ENCODE results near the gene NHS.
A peak's percentile ranks its signal among the peaks of the same experiment; 100 is the strongest.
"Not testable (repeated sequence)": the region's sequence is repeated elsewhere in the genome, so short reads cannot be mapped to it uniquely, and the experiment has no call there.

NHS gene

DNA sequence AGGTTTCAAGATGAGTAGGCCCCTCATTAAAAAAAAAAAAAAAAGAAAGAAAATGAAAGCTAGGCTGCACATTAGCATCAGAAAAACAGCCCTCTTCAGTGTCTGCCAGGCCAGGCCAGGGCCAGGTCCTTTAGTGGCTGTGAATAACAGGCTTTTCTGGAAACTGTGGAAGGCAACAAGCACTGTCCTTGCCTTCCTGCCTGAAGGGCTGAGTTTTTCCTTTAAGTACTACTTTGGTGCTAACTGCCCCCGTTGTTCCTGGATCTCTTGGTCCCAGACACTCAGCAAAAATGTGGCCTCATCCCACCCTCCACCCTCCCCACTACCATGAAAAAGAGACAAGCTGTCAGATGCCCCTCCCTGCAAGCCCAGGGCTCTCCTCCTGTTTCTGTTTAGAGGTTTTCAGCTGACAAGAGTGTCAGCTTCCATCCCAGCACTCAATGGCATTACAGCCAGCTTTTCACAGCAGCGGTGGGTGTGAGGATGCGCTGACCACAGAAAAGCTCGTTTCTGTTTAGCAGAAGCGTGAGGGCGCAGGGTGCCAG is 174.2 kb downstream of the NHS start:
- DNase-seq (ENCODE audit: low spot score), result no peak

DNA sequence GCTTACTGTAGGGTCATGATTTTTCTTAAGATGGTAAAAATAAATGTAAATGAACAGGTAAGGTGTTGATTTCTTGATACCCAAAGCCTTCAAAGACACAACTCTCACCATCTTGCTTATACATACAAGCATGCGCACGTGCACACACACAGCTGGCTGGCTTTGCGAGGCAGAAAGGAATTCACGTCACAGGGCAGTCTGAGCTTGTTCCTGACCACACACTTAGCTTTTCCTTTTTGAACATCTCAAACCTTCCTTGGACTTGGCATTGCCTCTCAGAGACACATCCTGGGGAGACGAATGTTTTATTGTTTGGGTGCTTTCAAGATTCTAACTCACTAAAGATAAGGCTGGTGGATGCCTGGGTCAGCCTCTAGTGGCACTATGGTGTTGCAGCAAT is 175.0 kb downstream of the NHS start:
- no peak for DNase-seq (ENCODE audit: low spot score)

DNA sequence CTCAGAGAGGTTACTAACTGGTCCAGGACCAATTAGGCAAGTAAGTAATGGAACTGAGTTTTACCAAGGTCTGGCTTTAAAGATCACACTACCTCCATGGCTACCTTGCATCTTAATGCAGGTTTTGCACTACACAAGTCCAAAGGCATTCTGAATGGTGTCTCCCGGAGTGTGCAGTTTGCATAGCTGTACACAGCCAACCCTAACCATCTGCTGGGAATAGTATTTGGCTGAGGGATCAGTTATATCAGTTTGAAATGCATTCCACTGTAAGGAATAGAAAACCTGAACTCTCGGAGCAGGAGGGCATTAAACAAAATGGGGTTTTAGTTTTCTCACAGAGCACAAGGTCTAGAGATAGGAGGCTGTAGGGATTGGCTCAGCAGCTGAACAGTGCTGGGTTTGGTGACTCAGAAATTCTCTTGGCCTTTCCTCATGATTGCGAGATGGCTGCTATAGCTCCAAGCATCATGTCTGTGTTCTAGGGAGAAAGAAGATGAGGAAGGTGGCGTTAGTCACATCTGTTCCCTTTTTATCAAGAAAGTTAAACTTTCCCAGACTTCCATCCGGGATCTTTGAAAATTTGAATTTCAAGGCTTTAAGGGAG is 177.1 kb downstream of the NHS start:
- no peak for DNase-seq (ENCODE audit: low spot score)

DNA sequence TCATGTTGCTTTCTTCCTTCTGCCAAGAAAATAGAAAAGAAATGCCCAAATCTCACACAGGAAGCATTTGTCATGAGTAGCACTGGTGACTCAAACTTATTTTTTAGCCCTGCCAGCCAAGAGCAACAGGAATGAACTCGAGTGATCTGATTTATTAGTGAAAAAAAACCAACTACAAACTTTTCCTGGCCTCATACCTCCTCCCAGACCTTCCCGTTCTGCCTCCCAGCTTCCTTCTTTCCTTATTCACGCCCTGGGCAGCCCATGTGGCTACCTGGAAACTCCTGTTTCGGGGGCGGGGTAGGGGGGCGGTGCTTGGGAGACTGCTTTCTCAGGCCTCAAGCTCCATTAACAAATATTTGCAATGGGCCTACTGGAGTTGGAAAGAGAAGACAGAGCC is 178.5 kb downstream of the NHS start:
- peak; percentile 25 for DNase-seq (ENCODE audit: low spot score)

DNA sequence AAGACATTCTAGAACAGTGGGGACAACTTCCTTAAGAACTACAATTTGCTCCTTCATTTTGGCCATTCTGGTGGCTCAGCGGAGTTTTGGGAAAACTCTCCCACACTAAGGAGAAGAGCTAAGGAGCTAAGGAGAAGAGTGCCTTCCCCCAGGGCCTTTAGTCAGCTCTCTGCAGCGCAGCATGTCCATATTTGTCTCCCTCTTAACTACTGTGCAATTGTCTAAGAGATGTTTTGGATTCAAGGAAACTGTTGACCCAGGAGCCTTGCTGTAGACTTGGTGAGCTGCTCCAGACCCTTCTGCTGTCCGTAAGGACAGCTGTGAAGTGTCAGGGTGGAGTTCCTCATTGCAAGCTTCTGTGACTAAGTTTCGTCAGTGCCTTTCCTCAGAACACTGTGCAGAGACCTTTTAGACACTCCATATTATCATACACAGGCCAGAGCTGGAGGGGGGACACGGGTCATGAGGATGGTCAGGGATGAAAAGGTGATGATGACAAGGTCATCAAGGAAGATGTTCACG is 179.0 kb downstream of the NHS start:
- no peak for DNase-seq (ENCODE audit: low spot score)

DNA sequence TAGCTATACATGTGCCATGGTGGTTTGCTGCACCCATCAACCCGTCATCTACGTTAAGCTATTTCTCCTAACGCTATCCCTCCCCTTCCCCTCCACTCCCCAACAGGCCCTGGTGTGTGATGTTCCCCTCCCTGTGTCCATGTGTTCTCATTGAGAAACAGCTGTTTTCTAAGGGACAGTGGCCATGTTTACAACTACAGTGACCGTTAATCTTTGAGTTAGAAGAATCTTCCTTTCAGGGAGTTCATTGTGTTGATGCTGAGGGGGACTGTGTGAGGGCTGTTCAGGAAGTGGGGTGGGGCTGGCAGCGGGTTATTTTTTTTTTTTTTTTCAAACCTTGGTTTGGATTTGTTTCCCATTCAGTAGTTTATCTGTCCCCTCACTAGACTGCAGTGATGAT is 179.9 kb downstream of the NHS start:
- no peak for DNase-seq (ENCODE audit: low spot score)

DNA sequence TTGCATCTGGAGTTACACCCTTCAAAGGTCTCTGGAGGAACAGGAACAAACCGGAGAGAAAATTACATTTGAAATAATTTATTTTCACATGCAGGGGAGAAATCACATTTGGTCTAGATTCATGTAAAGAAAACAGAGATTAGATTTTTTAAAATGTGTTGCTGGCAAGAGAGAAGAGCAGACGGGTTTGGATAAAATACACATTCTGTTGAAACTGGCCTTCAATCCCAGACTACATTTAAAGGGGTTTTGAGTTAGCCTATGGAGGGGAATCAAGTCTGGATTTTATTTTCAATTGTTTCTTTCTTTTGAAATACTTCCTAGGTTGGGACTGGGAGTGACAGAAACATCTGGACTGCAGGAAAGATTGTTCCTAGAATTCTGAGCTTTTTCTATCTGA is 180.8 kb downstream of the NHS start:
- no peak for DNase-seq (ENCODE audit: low spot score)

DNA sequence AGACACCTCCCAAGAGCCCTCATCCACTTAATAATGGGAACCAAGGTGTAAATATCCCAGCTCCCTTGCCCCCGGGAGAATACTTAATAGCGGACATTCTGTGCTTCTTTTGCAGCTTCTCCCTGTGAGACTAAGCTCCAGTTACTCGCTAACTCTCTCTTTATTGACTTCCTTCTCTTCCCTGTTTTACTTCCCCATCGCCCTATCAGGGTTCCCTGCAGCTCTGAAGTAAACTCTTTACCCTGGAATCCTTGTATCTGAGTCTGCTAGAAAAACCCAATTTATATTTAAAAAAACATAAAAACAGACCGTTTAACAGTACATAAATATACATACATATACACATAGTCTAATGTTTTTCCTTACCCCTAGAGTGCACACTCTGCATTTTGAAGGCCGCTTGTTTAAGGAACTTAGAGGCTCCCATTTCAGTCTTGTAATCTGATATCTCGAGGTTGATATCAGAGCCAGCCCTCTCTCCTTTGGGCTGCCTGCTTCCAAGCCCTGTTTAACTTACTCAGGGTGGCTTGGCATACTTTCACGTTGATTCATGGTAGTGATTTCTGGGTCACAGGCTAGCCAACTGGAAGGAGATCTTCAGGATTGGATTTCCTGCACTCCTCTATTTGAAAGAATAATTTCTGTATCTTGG is 184.9 kb downstream of the NHS start:
- DNase-seq (ENCODE audit: low spot score), result peak; percentile 69

DNA sequence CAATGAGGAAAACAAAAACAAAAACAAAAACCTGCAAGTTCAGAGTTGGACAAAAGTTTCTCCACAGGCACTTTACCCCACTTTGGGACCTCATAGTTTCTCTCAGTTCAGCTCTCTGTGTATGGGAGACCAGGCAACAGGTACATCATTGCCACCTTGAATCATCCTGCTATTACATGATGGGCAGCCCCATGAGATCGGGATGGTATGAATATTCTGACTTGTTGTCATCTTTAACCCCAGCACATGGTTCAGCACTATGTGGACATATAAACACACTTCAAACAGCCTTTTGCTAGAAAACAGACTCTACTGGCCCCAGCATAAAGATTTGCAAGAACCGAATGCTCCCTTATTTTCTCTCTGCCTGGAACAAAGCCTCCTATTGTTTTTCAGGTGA is 185.4 kb downstream of the NHS start:
- no peak for DNase-seq (ENCODE audit: low spot score)

DNA sequence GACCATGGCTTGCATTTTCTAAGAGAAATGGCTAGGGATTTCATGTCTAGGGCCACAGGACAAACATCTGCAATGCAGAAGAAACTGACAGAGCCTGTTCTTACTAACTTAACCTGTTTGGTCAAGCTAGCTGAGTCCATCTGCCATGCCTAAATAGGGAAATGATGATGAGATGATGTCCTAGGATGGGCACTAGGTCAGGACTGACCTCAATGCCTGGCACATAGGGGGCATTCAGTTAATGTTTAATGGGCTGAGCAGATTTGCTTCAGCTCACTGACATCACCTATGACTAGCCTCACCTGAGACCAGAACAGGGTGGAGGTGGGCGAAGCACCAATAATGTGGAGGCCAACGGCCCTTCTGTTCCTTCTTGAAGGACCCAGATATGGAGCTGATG is 188.1 kb downstream of the NHS start:
- DNase-seq (ENCODE audit: low spot score), result no peak

DNA sequence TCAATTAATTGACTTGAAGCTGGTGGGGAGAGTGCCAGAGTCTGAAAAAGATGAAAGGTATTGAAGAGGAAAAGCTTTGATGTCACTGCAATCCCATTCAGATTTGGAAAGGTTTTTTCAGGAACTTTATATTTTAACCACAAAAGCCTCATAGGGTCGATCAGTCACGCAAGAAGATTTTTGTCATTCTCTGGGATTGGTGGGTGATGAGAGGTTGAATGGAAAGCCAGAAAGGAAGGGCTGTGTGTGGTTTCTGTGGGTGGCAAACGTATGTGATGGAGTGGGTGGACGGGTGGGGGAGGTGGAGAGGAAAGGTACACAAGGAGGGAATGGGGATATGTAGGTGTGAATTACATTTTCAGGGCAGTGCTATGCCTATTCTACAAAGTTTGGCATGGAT is 188.5 kb downstream of the NHS start:
- no peak for DNase-seq (ENCODE audit: low spot score)

DNA sequence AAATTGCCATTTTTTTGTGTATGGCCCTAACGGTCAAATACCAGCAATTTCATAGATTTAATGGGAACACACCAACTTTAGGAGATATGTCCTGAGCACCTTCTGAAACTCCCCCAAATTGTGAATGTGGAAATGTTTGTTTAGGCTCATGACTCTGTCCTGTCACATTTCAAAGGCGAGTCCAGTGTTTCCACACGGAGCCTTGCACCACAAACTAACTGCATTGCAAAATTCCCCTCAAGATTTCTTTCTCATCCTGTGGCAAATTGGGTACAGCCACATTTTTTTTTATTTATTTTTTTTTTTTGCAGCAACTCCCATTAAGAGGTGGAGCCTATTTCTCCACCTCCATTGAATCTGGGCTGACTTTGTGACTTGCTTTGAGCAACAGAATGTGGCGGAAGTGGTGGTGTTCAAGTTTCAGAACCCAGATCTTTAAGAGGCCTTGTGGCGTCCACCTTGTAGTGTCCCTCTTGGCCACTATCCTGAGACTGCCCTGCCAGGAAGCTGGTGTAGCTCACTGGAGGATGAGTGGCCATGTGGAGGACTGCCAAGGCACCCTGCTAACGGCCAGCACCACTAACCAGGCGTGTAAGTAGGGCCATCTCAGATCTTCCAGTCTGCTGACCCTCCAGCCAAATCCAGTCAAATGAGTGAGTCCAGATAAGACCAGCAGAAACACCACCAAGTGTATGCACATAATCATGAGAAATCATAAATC is 189.8 kb downstream of the NHS start:
- DNase-seq (ENCODE audit: low spot score), result no peak

DNA sequence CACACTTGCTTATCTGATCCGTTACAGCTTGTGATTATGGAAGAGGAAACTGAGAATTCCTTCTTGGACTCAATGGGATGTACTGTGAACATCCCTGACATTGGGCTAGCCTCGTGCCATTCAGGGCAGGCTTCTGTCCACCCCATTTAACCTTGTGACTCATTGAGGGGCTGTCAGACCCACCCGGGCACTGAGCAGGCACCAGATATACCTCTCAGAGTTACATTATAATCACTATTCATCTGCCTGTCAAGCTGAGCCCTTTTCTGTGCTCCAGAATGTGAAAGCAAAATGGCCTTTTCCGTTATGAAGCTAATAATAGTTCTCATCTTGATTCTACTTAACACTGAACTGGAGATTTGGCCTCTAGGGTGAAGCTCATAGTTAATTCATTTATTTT is 191.7 kb downstream of the NHS start:
- DNase-seq (ENCODE audit: low spot score), result no peak

DNA sequence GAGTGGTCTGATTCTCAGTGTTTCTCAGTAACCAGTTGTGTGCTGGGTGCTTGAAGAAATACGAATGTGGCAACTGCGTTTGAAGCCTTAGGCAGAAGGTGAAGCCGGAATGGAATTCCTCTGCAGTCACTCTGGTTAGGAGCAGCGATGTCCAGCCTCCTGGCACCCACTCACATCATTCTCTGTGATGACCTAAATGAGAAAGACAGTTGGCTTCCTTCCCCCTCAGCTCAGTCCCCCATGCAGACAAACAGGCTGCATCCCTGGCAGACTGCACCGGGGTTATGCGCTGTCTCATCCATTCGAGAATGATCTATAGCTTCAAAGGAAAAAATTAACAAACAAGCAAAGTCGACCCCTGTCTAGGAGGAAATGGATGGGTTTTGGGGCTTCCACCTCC is 192.2 kb downstream of the NHS start:
- DNase-seq (ENCODE audit: low spot score), result no peak

DNA sequence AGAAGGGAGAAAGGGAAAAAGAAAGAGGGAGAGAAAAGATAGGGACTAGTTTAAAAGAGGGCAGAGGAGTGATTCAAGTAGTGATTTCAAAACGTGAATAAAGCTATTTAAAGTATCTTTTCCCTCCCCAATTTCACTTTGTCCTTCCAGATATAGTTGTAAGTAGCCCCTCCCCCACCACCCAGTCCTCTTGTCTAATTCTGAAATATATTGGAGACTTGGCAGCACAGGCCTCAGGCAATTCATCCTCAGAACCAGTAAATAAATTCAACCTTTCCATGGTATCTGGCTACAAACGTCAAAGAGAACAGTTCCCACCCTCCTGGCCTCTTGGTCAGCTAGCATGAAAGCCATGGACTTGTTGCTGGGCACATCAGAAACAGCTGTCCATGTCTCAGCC is 192.8 kb downstream of the NHS start:
- no peak for DNase-seq (ENCODE audit: low spot score)

DNA sequence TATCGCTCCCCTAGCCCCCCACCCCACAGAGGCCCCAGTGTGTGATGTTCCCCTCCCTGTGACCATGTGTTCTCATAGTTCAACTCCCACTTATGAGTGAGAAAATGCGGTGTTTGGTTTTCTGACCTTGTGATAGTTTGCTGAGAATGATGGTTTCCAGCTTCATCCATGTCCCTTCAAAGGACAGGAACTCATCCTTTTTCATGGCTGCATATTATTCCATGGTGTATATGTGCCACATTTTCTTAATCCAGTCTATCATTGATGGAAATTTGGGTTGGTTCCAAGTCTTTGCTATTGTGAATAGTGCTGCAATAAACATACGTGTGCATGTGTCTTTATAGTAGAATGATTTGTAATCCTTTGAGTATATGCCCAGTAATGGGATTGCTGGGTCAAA is 193.8 kb downstream of the NHS start:
- not testable (repeated sequence) for DNase-seq (ENCODE audit: low spot score)

DNA sequence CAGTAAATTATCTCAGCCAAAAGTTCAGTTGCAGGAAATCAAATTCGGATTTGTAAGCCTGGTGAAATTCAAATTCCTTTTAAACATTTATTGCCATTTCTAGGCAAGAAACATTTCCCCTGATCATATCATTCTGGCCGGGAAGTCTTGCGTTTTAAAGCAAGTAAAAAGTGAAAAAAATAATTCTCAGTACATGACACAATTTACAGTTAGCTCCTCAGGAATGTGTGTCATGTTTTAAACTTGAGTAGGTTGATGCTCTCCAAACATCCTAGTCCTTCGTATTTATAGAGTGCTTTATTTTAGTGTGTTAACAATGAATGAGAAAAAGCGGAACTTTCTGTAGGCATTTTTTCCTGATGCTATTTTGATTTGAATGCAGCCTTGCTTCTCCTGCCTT is 204.0 kb downstream of the NHS start:
- no peak for DNase-seq (ENCODE audit: low spot score)

DNA sequence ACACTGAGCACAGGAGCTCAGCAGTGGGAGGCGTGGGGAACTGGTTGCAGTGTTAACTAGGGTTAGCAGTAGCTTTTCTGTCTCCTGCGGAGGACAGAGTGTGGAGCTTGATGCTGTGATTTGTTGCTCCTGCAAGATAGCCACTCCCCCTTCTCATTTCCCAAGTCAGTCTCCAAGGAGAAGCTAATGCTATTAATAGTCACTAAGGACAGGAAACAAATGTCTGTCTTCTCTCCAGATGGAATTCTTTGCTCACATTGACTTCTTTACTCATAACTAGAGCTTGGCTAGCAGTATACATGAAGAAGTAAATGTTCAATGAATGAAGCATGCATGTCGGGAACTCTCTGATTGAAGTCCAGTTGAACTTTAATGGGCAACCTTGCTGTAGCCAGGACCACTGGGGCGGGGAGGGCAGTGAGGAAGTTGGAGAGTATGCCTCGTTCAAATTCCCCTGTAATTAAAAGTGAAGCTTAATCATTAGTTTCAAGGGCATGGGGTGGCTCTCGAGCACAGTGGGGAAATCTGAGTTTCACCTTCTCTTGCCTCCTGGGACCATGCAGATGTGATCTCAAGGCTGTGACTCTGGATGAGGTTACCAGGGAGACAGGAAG is 205.6 kb downstream of the NHS start:
- DNase-seq (ENCODE audit: low spot score), result peak; percentile 18

DNA sequence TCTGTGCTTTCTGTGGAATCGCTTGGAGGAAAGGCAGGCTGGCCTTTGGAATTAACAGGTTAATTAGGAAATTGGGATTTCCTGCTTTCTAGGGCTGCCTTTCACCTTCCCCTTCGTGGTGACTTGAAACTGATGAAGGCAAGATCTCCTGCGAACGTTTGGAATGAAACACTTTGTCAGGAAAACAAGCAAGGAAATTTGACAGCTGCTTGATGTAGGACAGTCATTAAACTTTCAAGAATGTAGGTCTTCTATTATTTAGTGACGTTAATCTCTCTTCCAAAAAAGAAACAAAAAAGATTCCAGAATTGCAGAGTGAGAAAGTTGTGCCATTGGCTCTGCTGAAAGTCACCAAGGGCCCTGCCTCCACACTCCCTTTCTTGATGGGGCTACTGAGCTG is 206.6 kb downstream of the NHS start:
- no peak for DNase-seq (ENCODE audit: low spot score)

DNA sequence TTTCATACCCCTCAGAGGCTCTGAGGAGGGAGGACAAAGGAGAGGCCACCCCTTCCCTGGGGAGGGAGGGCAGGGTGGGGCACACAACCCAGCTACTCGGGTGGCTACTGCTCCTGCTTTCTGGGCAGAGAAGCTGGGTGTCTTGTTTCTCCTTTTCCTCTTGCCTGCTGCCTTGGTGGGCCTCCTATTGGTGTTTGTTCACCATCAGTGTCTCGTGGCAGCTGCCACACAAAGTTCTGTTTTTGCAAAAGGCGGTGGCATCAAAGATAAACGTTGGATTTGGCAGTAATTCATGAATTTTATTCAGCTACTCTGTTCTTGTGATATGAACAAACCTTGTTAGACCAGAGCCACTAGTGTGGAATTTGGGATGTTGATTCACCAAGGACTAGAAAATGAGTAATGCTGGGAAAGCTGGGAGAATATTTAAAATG is 209.3 kb downstream of the NHS start:
- DNase-seq (ENCODE audit: low spot score), result no peak

DNA sequence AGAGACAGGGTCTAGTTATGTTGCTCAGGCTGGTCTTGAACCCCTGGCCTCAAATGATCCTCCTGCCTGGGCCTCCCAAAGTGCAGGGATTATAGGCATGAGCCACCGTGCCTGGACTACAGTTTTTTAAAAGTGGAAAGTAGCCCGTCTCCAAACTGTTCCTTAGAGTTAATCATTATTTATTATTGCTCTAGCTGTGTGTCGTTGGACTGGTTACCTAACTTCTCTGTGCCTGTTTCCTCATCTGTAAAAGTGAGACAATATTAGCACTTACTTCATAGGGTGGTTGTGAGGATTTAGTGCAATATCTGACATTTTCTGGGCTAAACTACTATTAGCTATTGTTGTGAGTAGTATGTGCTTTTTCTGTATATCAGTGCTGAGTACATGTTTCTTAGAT is 210.0 kb downstream of the NHS start:
- no peak for DNase-seq (ENCODE audit: low spot score)

DNA sequence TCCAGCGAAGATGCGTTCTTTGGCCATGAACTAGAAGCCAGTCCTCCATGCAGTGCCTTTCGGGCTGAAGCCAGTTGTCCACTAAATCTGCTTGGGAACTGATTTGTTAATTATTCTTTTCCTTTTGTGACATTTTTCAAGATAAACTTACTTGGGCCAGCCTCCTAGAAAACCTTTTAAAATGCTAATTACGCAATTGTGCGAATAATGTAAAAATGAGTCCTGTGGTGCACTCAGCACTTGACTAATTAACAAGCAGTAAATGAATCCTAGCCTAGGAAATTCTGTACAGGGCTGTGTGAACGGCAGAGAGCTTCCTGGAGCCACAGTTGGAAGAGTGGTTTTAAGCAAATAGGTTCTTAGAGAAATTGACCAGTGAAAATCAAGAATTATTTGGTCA is 212.4 kb downstream of the NHS start:
- no peak for DNase-seq (ENCODE audit: low spot score)

DNA sequence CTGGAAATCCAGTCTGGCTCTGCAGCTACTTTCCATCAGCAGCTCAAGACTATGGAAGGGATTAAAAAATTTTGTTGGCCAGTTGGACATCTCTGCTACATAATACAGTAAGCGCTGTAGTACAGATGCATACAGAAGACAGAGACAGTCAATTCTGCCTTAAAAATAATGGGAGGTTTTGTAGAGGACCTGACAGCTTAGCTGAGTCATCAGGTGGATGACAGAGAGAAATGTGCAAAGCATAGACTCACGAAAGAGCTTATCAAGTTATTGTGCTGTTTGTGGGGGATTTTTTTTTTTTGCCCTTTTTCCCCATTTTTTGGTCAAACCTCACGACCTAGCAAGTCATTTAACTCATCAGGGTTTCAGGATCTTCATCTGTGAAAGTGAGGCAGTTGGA is 213.3 kb downstream of the NHS start:
- no peak for DNase-seq (ENCODE audit: low spot score)
